SU-DHL-6 (cell line): Measurements from ENCODE around the gene RASGRP3.

Experiments
- EZH2phosphoT487 ChIP-seq: fragments of 200-600 bp; sonication (generic), shearing (Covaris generic); conservative IDR thresholded peaks from 2 replicates; pipeline ENCODE4 v1.6.1; 2018; ENCODE audit warnings: mild to moderate bottlenecking, antibody characterized with exemption, low read length, moderate library complexity, mixed read lengths
- TF ChIP-seq, protein P1 (sequence below): fragments of 200-600 bp; sonication (generic); IDR thresholded peaks from one replicate; pipeline ENCODE4 v1.5.1; 2017; ENCODE audit warnings: antibody characterized with exemption, mild to moderate bottlenecking, low read length, moderate library complexity; ENCODE audit not compliant: insufficient read depth, poor library complexity, severe bottlenecking

DNA sequence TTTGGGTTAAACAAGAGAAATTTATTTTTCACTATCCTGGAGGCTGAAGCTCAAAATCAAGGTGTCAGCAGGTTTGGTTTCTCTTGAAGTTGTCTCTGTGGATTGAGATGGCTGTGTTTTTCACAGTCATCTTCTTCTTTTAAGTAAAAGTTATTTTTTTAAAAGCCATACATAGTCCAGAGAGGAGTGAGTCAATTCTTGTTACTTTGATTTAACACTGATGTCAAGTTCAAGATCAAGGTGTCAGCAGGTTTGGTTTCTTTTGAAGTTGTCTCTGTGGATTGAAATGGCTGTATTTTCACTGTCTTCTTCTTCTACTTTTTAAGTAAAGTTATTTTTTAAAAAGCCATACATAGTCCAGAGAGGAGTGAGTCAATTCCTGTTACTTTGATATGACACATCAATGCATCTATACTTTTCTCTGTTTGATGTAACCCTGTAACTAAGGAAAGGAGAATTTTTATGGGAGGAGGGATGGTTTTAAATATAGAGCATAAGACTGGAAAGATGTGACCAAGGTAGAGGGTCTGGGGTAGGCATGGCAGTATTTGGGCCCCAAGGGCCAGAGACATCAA, 22.5 kb upstream of the RASGRP3 start:
- TF ChIP-seq, protein P1, sequence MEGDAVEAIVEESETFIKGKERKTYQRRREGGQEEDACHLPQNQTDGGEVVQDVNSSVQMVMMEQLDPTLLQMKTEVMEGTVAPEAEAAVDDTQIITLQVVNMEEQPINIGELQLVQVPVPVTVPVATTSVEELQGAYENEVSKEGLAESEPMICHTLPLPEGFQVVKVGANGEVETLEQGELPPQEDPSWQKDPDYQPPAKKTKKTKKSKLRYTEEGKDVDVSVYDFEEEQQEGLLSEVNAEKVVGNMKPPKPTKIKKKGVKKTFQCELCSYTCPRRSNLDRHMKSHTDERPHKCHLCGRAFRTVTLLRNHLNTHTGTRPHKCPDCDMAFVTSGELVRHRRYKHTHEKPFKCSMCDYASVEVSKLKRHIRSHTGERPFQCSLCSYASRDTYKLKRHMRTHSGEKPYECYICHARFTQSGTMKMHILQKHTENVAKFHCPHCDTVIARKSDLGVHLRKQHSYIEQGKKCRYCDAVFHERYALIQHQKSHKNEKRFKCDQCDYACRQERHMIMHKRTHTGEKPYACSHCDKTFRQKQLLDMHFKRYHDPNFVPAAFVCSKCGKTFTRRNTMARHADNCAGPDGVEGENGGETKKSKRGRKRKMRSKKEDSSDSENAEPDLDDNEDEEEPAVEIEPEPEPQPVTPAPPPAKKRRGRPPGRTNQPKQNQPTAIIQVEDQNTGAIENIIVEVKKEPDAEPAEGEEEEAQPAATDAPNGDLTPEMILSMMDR = no peak
- TF ChIP-seq EZH2phosphoT487 = no peak
